B cell (primary cell): ENCODE measurements around the gene SLC7A6OS. TPM values are rescaled to one million over a fixed set of nuclear protein-coding genes. Genes with fewer than 3 reads are reported as not detected.

Experiments used
- ATAC-seq: fragments of 200-7000 bp; cut with Tn5 transposase; one replicate; pipeline ENCODE4 v1.10.0; 2021; ENCODE audit warnings: low read depth, mild to moderate bottlenecking, moderate number of reproducible peaks, moderate library complexity
- CTCF ChIA-PET: fragments of 350-600 bp; sonication (Branson Sonifier 250); formaldehyde crosslinking; loops from one replicate; lab custom pipeline; 2021; ENCODE audit warnings: antibody characterized with exemption, inconsistent platforms; lab: Charles Lee
- POLR2A ChIA-PET: fragments of 350-600 bp; sonication (Branson Sonifier 250); formaldehyde crosslinking; loops from one replicate; lab custom pipeline; 2021; ENCODE audit warnings: antibody characterized with exemption; lab: Charles Lee
- DNase-seq: peaks from one replicate; pipeline ENCODE4 v3.0.0; 2013
- H2AFZ ChIP-seq: 2 replicates; pipeline ENCODE4 v1.6.1; 2012; ENCODE audit warnings: mild to moderate bottlenecking, low read depth, low read length; ENCODE audit not compliant: insufficient read depth, poor library complexity, severe bottlenecking
- H3K27ac ChIP-seq, 2 donors: 1 replicate in 1 of 2; 2 replicates in 1 of 2; pipeline ENCODE4 v1.5.1; 2012 to 2013; ENCODE audit warnings: low read length in 2 of 2, mild to moderate bottlenecking in 2 of 2, moderate library complexity in 1 of 2
- H3K27me3 ChIP-seq, 4 experiments: fragments of 200-600 bp in 1 of 4; sonication (generic) in 1 of 4; replicated peaks in 1 of 4; 1 replicate in 2 of 4; 2 replicates in 2 of 4; pipeline versions ENCODE4 v1.6.1 to v1.7.0; 2013 to 2016; ENCODE audit warnings: low read length in 3 of 4, mild to moderate bottlenecking in 2 of 4, mixed read lengths in 1 of 4, moderate library complexity in 1 of 4; ENCODE audit not compliant: insufficient read depth in 4 of 4, control insufficient read depth in 3 of 4; ENCODE audit errors: control extremely low read depth in 1 of 4
- H3K36me3 ChIP-seq, 2 experiments: replicated peaks in 1 of 2; 1 replicate in 1 of 2; 2 replicates in 1 of 2; pipeline versions ENCODE4 v1.6.1 to v1.7.1; 2013; ENCODE audit warnings: low read length in 1 of 2; ENCODE audit not compliant: insufficient read depth in 2 of 2, control insufficient read depth in 1 of 2; ENCODE audit errors: control extremely low read depth in 1 of 2, extremely low read depth in 1 of 2
- H3K4me1 ChIP-seq, 2 donors: fragments of 200-600 bp in 1 of 2; sonication (generic) in 1 of 2; 1 replicate in 1 of 2; 2 replicates in 1 of 2; pipeline versions ENCODE4 v1.5.1 to v1.6.1; 2013 to 2017; ENCODE audit warnings: low read length in 2 of 2; ENCODE audit not compliant: control insufficient read depth in 2 of 2, insufficient read depth in 2 of 2
- H3K4me2 ChIP-seq: replicated peaks from 2 replicates; pipeline ENCODE3; 2012; ENCODE audit warnings: mild to moderate bottlenecking, low read depth, low read length; ENCODE audit not compliant: poor library complexity, severe bottlenecking
- H3K4me3 ChIP-seq, 5 experiments: fragments of 200-600 bp in 1 of 5; sonication (generic) in 1 of 5; 1 replicate in 3 of 5; 2 replicates in 2 of 5; pipeline versions ENCODE4 v1.5.1 to v1.7.0; 2011 to 2016; ENCODE audit warnings: low read length in 4 of 5, mild to moderate bottlenecking in 4 of 5, low read depth in 2 of 5, control low read depth in 1 of 5, moderate library complexity in 1 of 5; ENCODE audit not compliant: insufficient read depth in 1 of 5; ENCODE audit errors: control extremely low read depth in 1 of 5, extremely low read depth in 1 of 5
- H3K79me2 ChIP-seq: fragments of 200-600 bp; sonication (generic); one replicate; pipeline ENCODE4 v1.6.0; 2016; ENCODE audit warnings: low read length; ENCODE audit not compliant: control insufficient read depth, insufficient read depth
- H3K9ac ChIP-seq: fragments of 200-600 bp; sonication (generic); 2 replicates; pipeline ENCODE4 v1.6.1; 2017; ENCODE audit warnings: mild to moderate bottlenecking, low read length, moderate library complexity
- H3K9me3 ChIP-seq, 3 donors: one replicate each; pipeline versions ENCODE4 v1.6.1 to v1.7.1; 2013; ENCODE audit warnings: low read length in 2 of 3; ENCODE audit not compliant: control insufficient read depth in 2 of 3, insufficient read depth in 1 of 3; ENCODE audit errors: control extremely low read depth in 1 of 3
- H4K20me1 ChIP-seq: 2 replicates; pipeline ENCODE4 v1.6.0; 2012; ENCODE audit warnings: mild to moderate bottlenecking, low read length; ENCODE audit not compliant: insufficient read depth, control insufficient read depth, poor library complexity, severe bottlenecking
- H3K27ac Mint-ChIP-seq: one replicate; pipeline ENCODE4 v1.8.0; 2021; ENCODE audit warnings: mixed read lengths
- H3K27me3 Mint-ChIP-seq: one replicate; pipeline ENCODE4 v1.8.0; 2021; ENCODE audit warnings: mixed read lengths
- H3K4me1 Mint-ChIP-seq: one replicate; pipeline ENCODE4 v1.8.0; 2021; ENCODE audit warnings: mixed read lengths
- H3K4me3 Mint-ChIP-seq: one replicate; pipeline ENCODE4 v1.8.0; 2021; ENCODE audit warnings: mixed read lengths
- H3K9me3 Mint-ChIP-seq: one replicate; pipeline ENCODE4 v1.8.0; 2022; ENCODE audit warnings: mixed read lengths; ENCODE audit not compliant: insufficient read depth
- EZH2 ChIP-seq: IDR thresholded peaks from 2 replicates; pipeline ENCODE4 v1.6.1; 2012; ENCODE audit warnings: borderline replicate concordance, low read depth, mild to moderate bottlenecking, moderate library complexity, low read length; ENCODE audit not compliant: insufficient read depth, poor library complexity, severe bottlenecking
- WGBS: methylation state at CpG from one replicate; pipeline ENCODE4 v1.1.5; 2013; ENCODE audit warnings: missing lambda C conversion rate; ENCODE audit not compliant: insufficient coverage; 5-methylcytosine and 5-hydroxymethylcytosine counted together
- intact Hi-C: fragments of 100-400 bp; cut with micrococcal nuclease; formaldehyde crosslinking; loops from one replicate; pipeline ENCODE4 v1.10.0; 2022
- polyA plus RNA-seq: library from polyadenylated mRNA; depleted of rRNA; stranded (reverse); fragments of >200 nt; gene quantifications from 2 replicates; pipeline ENCODE4 v1.2.3, GENCODE V29; 2012
- total RNA-seq, 2 donors: library from RNA; stranded (reverse); fragments of 120-200 nt in 1 of 2; gene quantifications; 1 replicate in 1 of 2; 2 replicates in 1 of 2; pipeline versions ENCODE4 v1.2.3 to v1.2.4, GENCODE V29; 2013 to 2022
- TF ChIP-seq, protein P1 (sequence below): fragments of 200-600 bp; IDR thresholded peaks from one replicate; pipeline ENCODE4 v1.8.0; 2022; ENCODE audit warnings: antibody characterized with exemption, mild to moderate bottlenecking

Gene SLC7A6OS
- total and polyA plus RNA-seq, 2 donors (not counting 1 experiment from before 2014, with no cell fraction given) = 9.9 to 54.1 TPM

DNA sequence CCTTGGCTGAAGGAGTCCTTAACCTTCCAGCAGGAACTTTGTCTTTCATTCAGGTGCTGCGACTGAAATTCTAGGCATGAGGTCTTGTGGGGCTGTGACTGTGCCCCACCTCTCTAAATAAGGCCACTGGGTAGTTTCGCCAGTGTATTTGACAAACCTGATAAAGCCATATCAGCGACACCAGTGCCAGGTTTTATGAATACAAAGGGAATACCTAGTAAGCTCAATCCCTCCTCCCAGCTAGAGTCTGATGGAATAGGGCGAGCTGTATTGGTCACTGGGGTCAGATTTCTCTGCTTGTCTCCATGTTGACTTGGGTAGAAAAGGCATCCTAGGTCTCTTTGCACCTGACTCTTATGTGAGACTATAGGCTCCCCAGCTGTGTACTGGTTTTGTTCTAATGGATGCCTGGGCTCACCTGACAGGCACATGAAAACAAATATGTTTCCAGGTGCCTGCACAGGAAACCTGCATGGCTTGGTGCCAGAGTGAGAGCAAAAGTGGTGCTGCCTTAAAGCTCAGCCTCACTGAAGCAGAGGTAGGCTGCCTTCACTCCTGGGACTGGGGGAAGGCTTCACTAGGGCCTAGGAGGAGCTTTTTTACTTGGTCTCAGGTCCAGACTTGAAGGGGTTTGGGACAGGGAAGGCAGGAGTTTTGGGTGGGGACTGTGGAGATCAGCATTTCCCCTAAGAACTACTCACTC, 38.1 kb downstream of the SLC7A6OS start:
- no peak overlapping the region for H3K4me3 ChIP-seq
- ATAC-seq = peak; percentile 29

More for the DNA sequence above, 38.1 kb downstream of the SLC7A6OS start:
- intact Hi-C loops = loop anchor here (1.0 kb wide), 1 partner anchor 7 kb away; no protein-coding TSS in a partner anchor
- H3K9me3 Mint-ChIP-seq = no peaks in the 10 kb centered on the region
- H3K27ac Mint-ChIP-seq = peak overlapping the region; percentile 82
- ChIA-PET POLR2A (interaction anchor here (1.8 kb wide), 1 partner anchor 13 kb away, joined by 6 read pairs; no protein-coding TSS in a partner anchor), CTCF (interaction anchor here (1.0 to 3.7 kb wide), 5 partner anchors 9 to 54 kb away, joined by 3 to 20 read pairs (median 8); partner anchors contain the start of genes PRMT7, SLC7A6 and SLC7A6OS)
- H3K36me3 ChIP-seq = peaks cover 9 to 45% of the 10 kb centered on the region in 2 experiments
- H4K20me1 ChIP-seq = peaks cover 40% of the 10 kb centered on the region
- no peaks in the 10 kb centered on the region for H3K9me3 ChIP-seq
- DNase-seq = peak; percentile 44
- peak overlapping the region; percentile 32 for H3K9ac ChIP-seq
- H3K4me1 Mint-ChIP-seq = peaks cover 67% of the 10 kb centered on the region
- peak overlapping the region; percentile 42 for H3K4me2 ChIP-seq
- peaks cover 90% of the 10 kb centered on the region for H3K79me2 ChIP-seq
- peaks cover 47 to 57% of the 10 kb centered on the region in 2 donors for H3K4me1 ChIP-seq
- no peaks in the 10 kb centered on the region for H3K27me3 ChIP-seq
- no peak for TF ChIP-seq EZH2
- TF ChIP-seq, protein P1, sequence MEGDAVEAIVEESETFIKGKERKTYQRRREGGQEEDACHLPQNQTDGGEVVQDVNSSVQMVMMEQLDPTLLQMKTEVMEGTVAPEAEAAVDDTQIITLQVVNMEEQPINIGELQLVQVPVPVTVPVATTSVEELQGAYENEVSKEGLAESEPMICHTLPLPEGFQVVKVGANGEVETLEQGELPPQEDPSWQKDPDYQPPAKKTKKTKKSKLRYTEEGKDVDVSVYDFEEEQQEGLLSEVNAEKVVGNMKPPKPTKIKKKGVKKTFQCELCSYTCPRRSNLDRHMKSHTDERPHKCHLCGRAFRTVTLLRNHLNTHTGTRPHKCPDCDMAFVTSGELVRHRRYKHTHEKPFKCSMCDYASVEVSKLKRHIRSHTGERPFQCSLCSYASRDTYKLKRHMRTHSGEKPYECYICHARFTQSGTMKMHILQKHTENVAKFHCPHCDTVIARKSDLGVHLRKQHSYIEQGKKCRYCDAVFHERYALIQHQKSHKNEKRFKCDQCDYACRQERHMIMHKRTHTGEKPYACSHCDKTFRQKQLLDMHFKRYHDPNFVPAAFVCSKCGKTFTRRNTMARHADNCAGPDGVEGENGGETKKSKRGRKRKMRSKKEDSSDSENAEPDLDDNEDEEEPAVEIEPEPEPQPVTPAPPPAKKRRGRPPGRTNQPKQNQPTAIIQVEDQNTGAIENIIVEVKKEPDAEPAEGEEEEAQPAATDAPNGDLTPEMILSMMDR = no peak
- WGBS = 90% methylated on average over 2 of the region's 4 CpGs
- no peaks in the 10 kb centered on the region for H3K27me3 Mint-ChIP-seq
- H3K27ac ChIP-seq = peak overlapping the region; percentile 15 to 67
- H2AFZ ChIP-seq = no peak overlapping the region
- H3K4me3 Mint-ChIP-seq = peak overlapping the region; percentile 54
